Fibroblast of the aortic adventitia (primary cell): ENCODE data around the gene ARSG. TPM values are rescaled to one million over a fixed set of nuclear protein-coding genes. Genes with fewer than 3 reads are reported as not detected.

Experiments used
- DNase-seq: peaks from one replicate; pipeline ENCODE4 v3.0.0-alpha.2; 2010; ENCODE audit warnings: low read depth
- H3K4me3 ChIP-seq: 2 replicates; pipeline ENCODE4 v1.5.1; 2011; ENCODE audit warnings: low read depth, mild to moderate bottlenecking, control low read depth, low read length, moderate library complexity
- CTCF ChIP-seq: IDR thresholded peaks from 2 replicates; pipeline ENCODE4 v1.5.1; 2011; ENCODE audit warnings: mild to moderate bottlenecking, low read length, control low read depth, inconsistent platforms; ENCODE audit not compliant: insufficient read depth
- total RNA-seq: library from RNA; depleted of rRNA; stranded (reverse); fragments of >200 nt; gene quantifications from 2 replicates; pipeline ENCODE4 v1.2.3, GENCODE V29; 2012; ENCODE audit warnings: low replicate concordance

Gene ARSG
- total RNA-seq, 1 donor = 2.7 TPM

GRCh38 chr17:68437979-68438822 lies 146.9 kb downstream of the ARSG start:
- H3K4me3 ChIP-seq = no peak overlapping the region
- TF ChIP-seq CTCF = no peak
- peak; percentile 53 for DNase-seq

GRCh38 chr17:68439656-68440290 lies 148.5 kb downstream of the ARSG start:
- H3K4me3 ChIP-seq = no peak overlapping the region
- DNase-seq = no peak
- no peak for TF ChIP-seq CTCF

GRCh38 chr17:68440526-68440925 lies 149.2 kb downstream of the ARSG start:
- H3K4me3 ChIP-seq = no peak overlapping the region

GRCh38 chr17:68441070-68441770 lies 149.9 kb downstream of the ARSG start:
- TF ChIP-seq CTCF = no peak
- DNase-seq = no peak
- H3K4me3 ChIP-seq = no peak overlapping the region

More at GRCh38 chr17:68440526-68440925, 149.2 kb downstream of the ARSG start:
- no peak for TF ChIP-seq CTCF
- DNase-seq = no peak

DNA sequence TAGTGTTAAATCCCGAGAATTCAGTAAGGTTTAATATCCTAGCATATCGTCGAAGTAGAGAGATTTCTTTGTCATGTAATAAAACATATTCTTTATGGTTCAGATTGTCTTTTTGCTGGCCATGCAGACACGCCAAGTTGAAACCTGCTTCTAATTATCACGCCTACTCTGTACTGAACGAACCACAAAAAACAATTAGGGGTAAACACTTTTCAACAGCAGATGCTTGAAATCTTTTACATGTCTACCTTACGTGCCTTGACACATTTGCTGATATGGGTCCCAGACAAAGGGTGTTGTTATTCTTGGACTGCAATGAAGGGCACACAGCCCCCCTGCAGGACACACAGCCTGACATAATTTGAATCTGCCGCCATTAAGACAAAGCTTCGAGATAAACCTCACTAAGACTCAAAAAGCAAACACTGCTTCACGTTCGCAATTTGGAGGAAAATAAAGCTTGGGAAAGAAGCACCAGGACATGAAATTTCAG lies 152.7 kb downstream of the ARSG start:
- no peak for DNase-seq

GRCh38 chr17:68445671-68446070 lies 154.4 kb downstream of the ARSG start:
- no peak for DNase-seq
- no peak for TF ChIP-seq CTCF

More for the DNA sequence above, 152.7 kb downstream of the ARSG start:
- TF ChIP-seq CTCF = no peak
- H3K4me3 ChIP-seq = no peak overlapping the region

More at GRCh38 chr17:68445671-68446070, 154.4 kb downstream of the ARSG start:
- H3K4me3 ChIP-seq = no peak overlapping the region
